Endothelial cell of umbilical vein (primary cell): ENCODE results near the gene B3GALNT1. TPM values are rescaled to one million over a fixed set of nuclear protein-coding genes. Genes with fewer than 3 reads are reported as not detected.

Experiments used
- BruUV-seq: library from RNA; stranded (reverse); fragments of 400-500 nt; replicated peaks from 2 replicates; lab custom pipeline; 2021; lab: Mats Ljungman, UMichigan
- CTCF ChIA-PET: fragments of 300-600, 350-600 bp; sonication (Branson Sonifier 250); formaldehyde crosslinking; loops from one replicate; lab custom pipeline; 2021; ENCODE audit warnings: antibody characterized with exemption, inconsistent platforms; lab: Charles Lee
- POLR2A ChIA-PET: fragments of 300-600, 350-600 bp; sonication (Branson Sonifier 250); formaldehyde crosslinking; loops from one replicate; lab custom pipeline; 2021; ENCODE audit warnings: antibody characterized with exemption, inconsistent platforms; lab: Charles Lee
- DNase-seq: peaks from one replicate; pipeline ENCODE4 v3.0.0-alpha.2; 2011; ENCODE audit warnings: low read depth, low spot score
- FAIRE-seq: peaks from 2 replicates; lab custom pipeline; 2011; peaks lifted over from hg19 to GRCh38; lab: Jason Lieb, UNC
- H2AFZ ChIP-seq: 2 replicates; pipeline ENCODE4 v1.6.0; 2012; ENCODE audit warnings: low read depth, low read length, control low read depth, inconsistent platforms
- H3K27ac ChIP-seq: 2 replicates; pipeline ENCODE4 v1.5.1; 2011; ENCODE audit warnings: low read depth, mild to moderate bottlenecking, control low read depth, low read length, moderate library complexity; ENCODE audit not compliant: insufficient read depth
- H3K27me3 ChIP-seq, 2 experiments: 2 replicates each; pipeline versions ENCODE4 v1.6.0 to v1.6.1; 2011; ENCODE audit warnings: low read length in 2 of 2, mixed read lengths in 1 of 2; ENCODE audit not compliant: control insufficient read depth in 2 of 2, insufficient read depth in 2 of 2
- H3K36me3 ChIP-seq, 2 experiments: 2 replicates in 1 of 2; 3 replicates in 1 of 2; pipeline ENCODE4 v1.5.1; 2011; ENCODE audit warnings: low read length in 2 of 2, mild to moderate bottlenecking in 1 of 2, moderate library complexity in 1 of 2; ENCODE audit not compliant: control insufficient read depth in 2 of 2, insufficient read depth in 2 of 2; ENCODE audit errors: extremely low read depth in 1 of 2
- H3K4me1 ChIP-seq: 3 replicates; pipeline ENCODE4 v1.5.1; 2011; ENCODE audit warnings: mild to moderate bottlenecking, low read length; ENCODE audit not compliant: control insufficient read depth, insufficient read depth; ENCODE audit errors: extremely low read depth
- H3K4me2 ChIP-seq: 2 replicates; pipeline ENCODE4 v1.6.1; 2011; ENCODE audit warnings: low read length, control low read depth, mixed read lengths; ENCODE audit not compliant: insufficient read depth
- H3K4me3 ChIP-seq, 3 experiments: fragments of 200-600 bp in 1 of 3; sonication (generic), shearing (Covaris generic) in 1 of 3; replicated peaks in 1 of 3; 2 replicates each; pipeline ENCODE4 v1.5.1; 2011 to 2016; ENCODE audit warnings: control low read depth in 3 of 3, low read length in 3 of 3, mild to moderate bottlenecking in 2 of 3, inconsistent platforms in 1 of 3, low read depth in 1 of 3, moderate library complexity in 1 of 3; ENCODE audit not compliant: insufficient read depth in 1 of 3
- H3K79me2 ChIP-seq: 2 replicates; pipeline ENCODE4 v1.6.0; 2012; ENCODE audit warnings: low read length, inconsistent platforms; ENCODE audit not compliant: control insufficient read depth, insufficient read depth
- H3K9ac ChIP-seq: replicated peaks from 2 replicates; pipeline ENCODE3; 2011; ENCODE audit warnings: low read length, control low read depth; ENCODE audit not compliant: insufficient read depth; ENCODE audit errors: extremely low read depth
- H3K9me1 ChIP-seq: replicated peaks from 3 replicates; pipeline ENCODE4 v1.6.0; 2011; ENCODE audit warnings: mild to moderate bottlenecking, low read length; ENCODE audit not compliant: control insufficient read depth, insufficient read depth; ENCODE audit errors: extremely low read depth
- H3K9me3 ChIP-seq: replicated peaks from 2 replicates; pipeline ENCODE4 v1.5.1; 2012; ENCODE audit warnings: low read length, inconsistent platforms; ENCODE audit not compliant: control insufficient read depth, insufficient read depth
- H4K20me1 ChIP-seq: replicated peaks from 2 replicates; pipeline ENCODE3; 2011; ENCODE audit warnings: mild to moderate bottlenecking, low read length; ENCODE audit not compliant: control insufficient read depth, insufficient read depth; ENCODE audit errors: extremely low read depth
- CTCF ChIP-seq, 2 donors: IDR thresholded peaks; 1 replicate in 1 of 2; 2 replicates in 1 of 2; pipeline ENCODE4 v1.5.1; 2011; ENCODE audit warnings: low read length in 2 of 2, mild to moderate bottlenecking in 2 of 2, moderate library complexity in 2 of 2, control low read depth in 1 of 2, inconsistent platforms in 1 of 2, low read depth in 1 of 2; ENCODE audit not compliant: insufficient read depth in 1 of 2; ENCODE audit errors: extremely low read depth in 1 of 2
- EZH2 ChIP-seq: IDR thresholded peaks from 2 replicates; pipeline ENCODE4 v1.6.1; 2012; ENCODE audit warnings: borderline replicate concordance, low read depth, mild to moderate bottlenecking, moderate library complexity, low read length, inconsistent platforms; ENCODE audit not compliant: severe bottlenecking
- FOS ChIP-seq: IDR thresholded peaks from 2 replicates; pipeline ENCODE4 v1.6.1; 2011; ENCODE audit warnings: mild to moderate bottlenecking, low read length, moderate library complexity, borderline replicate concordance; ENCODE audit not compliant: insufficient read depth
- GATA2 ChIP-seq: IDR thresholded peaks from 2 replicates; pipeline ENCODE4 v1.7.0; 2011; ENCODE audit warnings: low read depth, mild to moderate bottlenecking, moderate library complexity, mixed read lengths, low read length; ENCODE audit not compliant: insufficient read length, insufficient read depth
- JUN ChIP-seq: IDR thresholded peaks from 2 replicates; pipeline ENCODE4 v1.6.1; 2011; ENCODE audit warnings: borderline replicate concordance, low read depth; ENCODE audit not compliant: insufficient read length, insufficient read depth
- MAX ChIP-seq: IDR thresholded peaks from 2 replicates; pipeline ENCODE4 v1.6.1; 2011; ENCODE audit not compliant: insufficient read depth, insufficient read length
- MYC ChIP-seq: IDR thresholded peaks from one replicate; pipeline ENCODE4 v1.6.1; 2011; ENCODE audit warnings: mild to moderate bottlenecking, low read depth, low read length
- POLR2A ChIP-seq: IDR thresholded peaks from 2 replicates; pipeline ENCODE4 v1.6.1; 2012; ENCODE audit warnings: low read depth, mild to moderate bottlenecking, control low read depth, low read length
- POLR2AphosphoS5 ChIP-seq: IDR thresholded peaks from 2 replicates; pipeline ENCODE4 v1.6.1; 2012; ENCODE audit warnings: low read depth, mild to moderate bottlenecking, control low read depth, low read length, moderate library complexity; ENCODE audit not compliant: insufficient read depth
- dilution Hi-C: fragments of 300-500 bp; cut with MboI; formaldehyde crosslinking; loops from one replicate; pipeline ENCODE4 v1.15.0; 2019; ENCODE audit warnings: low sequenced_read_pairs; ENCODE audit not compliant: extremely low pct_ligation_motif_present
- intact Hi-C: fragments of 100-400 bp; cut with micrococcal nuclease; formaldehyde crosslinking; loops from one replicate; pipeline ENCODE4 v1.10.0; 2022
- polyA plus RNA-seq, 4 experiments: library from polyadenylated mRNA; depleted of rRNA in 3 of 4; stranded (reverse) in 3 of 4; unstranded in 1 of 4; fragments of >200 nt; gene quantifications; 2 replicates each; pipeline versions ENCODE4 v1.2.1 to v1.2.3, GENCODE V29; 2011 to 2012; ENCODE audit warnings: missing spikeins in 1 of 4
- total RNA-seq: library from RNA; stranded (reverse); gene quantifications from 2 replicates; pipeline ENCODE4 v1.2.3, GENCODE V29; 2021

The B3GALNT1 gene
- total and polyA plus RNA-seq, 2 donors (not counting 3 experiments of a cell fraction or from before 2014, with no cell fraction given), result 19.4 to 29.4 TPM

DNA sequence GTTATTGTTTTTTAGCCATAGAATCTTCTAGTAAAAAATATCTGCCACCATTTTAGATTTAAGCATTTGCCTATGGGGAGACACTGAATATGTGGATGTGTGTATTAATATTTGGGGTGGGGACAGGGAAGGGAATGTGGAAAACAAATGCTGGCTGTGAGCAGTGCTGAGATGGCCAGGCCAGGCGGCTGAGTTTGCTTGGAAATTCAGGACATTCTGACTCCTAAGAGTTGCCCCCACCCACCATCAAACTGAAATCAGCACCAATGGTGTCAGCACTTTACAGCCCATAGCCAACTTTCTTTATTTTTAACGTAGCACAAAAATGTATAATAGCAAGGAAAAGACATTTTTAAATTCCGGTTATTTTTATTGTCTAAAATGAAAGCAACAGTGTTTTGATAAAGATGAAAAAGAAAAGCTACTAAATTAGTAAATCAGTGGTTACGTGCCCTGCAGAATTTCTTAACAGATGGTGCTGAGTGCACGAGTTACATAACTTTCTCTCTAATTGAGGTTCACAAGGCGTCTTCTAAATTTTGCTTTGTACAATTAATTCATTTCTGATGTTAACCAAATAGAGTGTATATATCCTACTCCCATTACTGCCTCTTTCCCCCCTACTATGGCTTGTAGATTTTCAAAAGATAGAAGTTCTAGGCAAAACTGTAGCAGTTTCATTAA lies 34.0 kb downstream of the B3GALNT1 start:
- no TSS peak for BruUV-seq
- ChIA-PET CTCF (interaction anchor here (1.2 to 2.4 kb wide), 3 partner anchors 10 to 114 kb away, joined by 3 to 18 read pairs (median 8); no protein-coding TSS in a partner anchor), POLR2A (interaction anchor here (2.0 kb wide), 1 partner anchor 36 kb away, joined by 11 read pairs; no protein-coding TSS in a partner anchor)

More for the DNA sequence above, 34.0 kb downstream of the B3GALNT1 start:
- no peaks in the 10 kb centered on the region for H4K20me1 ChIP-seq
- no peak overlapping the region for H3K4me3 ChIP-seq
- no peak for TF ChIP-seq GATA2
- TF ChIP-seq FOS, result no peak
- no peak for TF ChIP-seq JUN
- no peak for TF ChIP-seq CTCF (IDR thresholded peaks at IDR 0.05; ENCODE audit: extremely low read depth in 1 of 2, insufficient read depth in 1 of 2, low read depth in 1 of 2, low read length in 2 of 2)
- TF ChIP-seq MYC, result no peak
- TF ChIP-seq POLR2A, result no peak
- TF ChIP-seq POLR2AphosphoS5, result no peak
- no peak for TF ChIP-seq EZH2
- no peak for TF ChIP-seq MAX
- peaks cover 29% of the 10 kb centered on the region for H3K4me1 ChIP-seq
- DNase-seq, result peak; percentile 12
- H3K4me2 ChIP-seq, result peak overlapping the region; percentile 37
- peak; percentile 42 for FAIRE-seq
- intact Hi-C loops (loop anchor here (1.0 to 2.0 kb wide), 3 partner anchors 13 to 36 kb away; partner anchors contain the start of gene B3GALNT1), dilution Hi-C loops (no loop called here)
- no peaks in the 10 kb centered on the region for H3K79me2 ChIP-seq
- no peaks in the 10 kb centered on the region for H3K36me3 ChIP-seq
- H3K27me3 ChIP-seq, result no peaks in the 10 kb centered on the region
- H2AFZ ChIP-seq, result peak overlapping the region; percentile 82
- no peaks in the 10 kb centered on the region for H3K9me3 ChIP-seq
- H3K9me1 ChIP-seq, result no peaks in the 10 kb centered on the region
- H3K27ac ChIP-seq, result peak overlapping the region; percentile 70
- no peak overlapping the region for H3K9ac ChIP-seq
